NCI-H82 treated with DMSO at 0.1 percent for 48 hours (cell line): ENCODE data around the gene AP1S3.
"Not testable (repeated sequence)": the region's sequence is repeated elsewhere in the genome, so short reads cannot be mapped to it uniquely, and the experiment has no call there.

Experiments used
- DNase-seq: peaks from one replicate; lab custom pipeline; 2025; ENCODE audit not compliant: unreplicated experiment; lab: John Stamatoyannopoulos, UW

Gene AP1S3

DNA sequence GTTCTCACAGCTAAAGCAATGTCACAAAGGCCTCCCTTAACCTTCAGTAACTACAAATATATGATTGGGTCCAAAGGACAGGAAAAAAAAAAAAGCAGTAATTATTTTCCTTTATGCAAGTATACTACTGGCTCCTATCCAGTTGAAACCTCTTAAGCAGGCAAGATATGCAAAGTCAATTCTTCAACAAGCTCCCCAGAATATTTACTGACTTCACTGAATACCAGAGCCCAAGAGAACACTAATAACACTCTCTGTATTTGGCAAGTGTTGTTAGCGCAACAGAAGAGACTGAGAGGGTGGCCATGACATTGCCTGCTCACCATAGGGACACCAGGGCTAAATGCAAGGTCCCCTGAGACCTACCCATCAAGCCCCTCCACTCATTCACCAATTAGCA is 74.5 kb downstream of the AP1S3 start:
- DNase-seq = no peak

DNA sequence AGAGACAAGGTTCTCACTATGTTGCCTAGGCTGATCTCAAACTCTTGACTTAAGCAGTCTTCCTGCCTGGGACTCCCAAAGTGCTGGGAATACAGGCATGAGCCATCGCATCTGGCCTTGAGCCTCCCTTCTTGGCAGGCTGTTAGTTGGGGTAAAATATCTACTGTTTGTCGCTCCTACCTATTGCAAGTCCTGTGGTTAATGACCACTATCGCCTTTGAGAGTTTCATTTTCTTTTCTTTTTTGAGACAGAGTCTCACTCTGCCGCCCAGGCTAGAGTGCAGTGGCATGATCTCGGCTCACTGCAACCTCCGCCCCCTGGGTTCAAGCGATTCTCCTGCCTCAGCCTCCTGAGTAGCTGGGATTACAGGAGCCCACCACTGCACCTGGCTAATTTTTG is 75.6 kb downstream of the AP1S3 start:
- not testable (repeated sequence) for DNase-seq

DNA sequence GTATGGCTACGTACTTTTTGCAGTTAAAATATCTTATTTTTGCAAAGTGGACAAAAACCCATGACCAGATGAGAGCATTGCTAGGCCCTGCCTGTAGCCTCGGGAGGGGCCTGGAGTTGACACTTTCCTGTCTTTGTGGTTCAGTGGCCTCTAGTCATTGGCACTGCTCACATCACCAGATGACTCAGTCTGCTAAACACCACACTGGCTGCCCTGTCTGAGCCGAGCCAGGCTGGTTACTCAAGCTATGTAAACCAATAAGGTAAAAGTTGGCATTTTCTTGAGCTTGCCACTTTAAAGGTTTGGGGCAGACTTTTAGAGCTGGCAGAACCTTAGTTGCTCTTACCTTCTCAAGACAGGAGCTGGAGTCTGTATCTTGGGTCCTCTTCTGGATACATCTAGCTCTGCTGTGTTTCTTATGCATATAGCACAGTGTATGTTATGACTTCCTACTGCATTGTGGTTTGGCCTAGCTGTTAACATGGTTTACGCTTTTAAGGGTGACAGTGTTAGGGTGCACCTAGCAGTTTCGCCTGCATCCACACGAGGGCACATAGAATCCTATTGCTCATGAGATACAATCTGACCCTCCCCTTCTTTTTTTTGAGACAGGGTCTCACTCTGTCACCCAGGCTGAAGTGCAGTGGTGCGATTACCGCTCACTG is 76.4 kb downstream of the AP1S3 start:
- no peak for DNase-seq

DNA sequence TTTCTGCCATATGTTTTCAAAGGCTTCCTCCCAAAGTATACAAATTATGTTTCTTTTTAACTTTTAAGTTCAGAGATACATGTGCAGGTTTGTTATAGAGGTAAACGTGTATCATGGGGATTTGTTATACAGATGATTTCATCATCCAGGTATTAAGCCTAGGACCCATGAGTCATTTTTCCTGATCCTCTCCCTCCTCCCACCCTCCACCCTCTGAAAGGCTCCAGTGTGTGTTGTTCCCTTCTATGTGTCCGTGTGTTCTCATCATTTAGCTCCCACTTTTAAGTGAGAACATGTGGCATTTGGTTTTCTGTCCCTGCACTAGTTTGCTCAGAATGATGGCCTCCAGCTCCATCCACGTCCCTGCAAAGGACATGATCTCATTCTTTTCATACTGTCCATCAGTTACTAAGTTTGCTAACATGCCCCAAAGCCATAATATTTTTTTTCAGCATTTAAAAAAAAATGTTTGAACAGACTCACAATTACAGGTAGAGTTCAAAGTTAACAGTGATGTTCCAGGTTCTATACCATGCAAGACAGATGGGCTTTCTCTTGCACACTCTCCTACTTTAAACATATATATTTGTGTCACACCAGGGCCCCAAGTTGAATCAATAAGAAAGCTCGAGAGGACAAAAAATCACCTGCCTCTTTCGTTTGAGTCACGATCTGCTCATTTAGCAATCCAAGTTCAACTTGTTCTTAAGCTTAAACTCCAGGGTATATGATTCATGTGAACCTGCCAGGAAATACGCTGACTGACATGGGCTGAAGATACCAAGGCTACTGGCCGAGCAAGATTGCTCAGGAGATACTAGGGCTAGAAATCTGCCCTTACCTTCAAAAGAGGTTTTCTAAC is 77.6 kb downstream of the AP1S3 start:
- DNase-seq = no peak

DNA sequence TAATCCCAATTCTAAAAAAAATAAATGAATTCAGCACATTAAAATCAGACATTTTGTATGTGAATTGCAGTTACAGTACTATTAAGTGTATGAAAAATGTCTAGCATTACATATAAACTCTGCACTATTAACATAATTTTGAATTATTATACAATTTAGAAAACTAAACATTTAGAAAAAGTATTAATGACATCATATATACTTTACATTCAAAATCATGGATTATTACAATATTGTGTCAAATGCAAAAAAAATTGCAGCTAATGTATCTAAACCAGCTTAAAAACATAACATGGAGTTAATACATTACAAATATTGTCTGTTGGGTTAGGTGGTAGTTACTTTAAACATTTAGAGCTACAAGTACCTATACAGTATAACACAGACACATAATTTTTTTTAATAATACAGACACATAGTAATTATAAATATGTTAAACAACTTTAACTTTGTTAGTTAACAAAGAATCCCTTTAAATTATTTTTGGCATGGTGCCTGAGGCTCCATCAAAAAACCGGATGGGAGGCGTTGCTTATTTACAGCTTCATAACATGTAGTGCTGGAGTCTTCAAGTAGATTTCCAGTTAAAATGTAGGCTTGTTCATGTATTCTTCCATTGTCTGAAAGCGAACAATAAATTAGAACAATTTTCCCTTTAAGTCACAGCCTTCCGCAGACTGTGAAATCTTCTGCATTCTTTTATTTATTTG is 79.1 kb downstream of the AP1S3 start:
- no peak for DNase-seq

DNA sequence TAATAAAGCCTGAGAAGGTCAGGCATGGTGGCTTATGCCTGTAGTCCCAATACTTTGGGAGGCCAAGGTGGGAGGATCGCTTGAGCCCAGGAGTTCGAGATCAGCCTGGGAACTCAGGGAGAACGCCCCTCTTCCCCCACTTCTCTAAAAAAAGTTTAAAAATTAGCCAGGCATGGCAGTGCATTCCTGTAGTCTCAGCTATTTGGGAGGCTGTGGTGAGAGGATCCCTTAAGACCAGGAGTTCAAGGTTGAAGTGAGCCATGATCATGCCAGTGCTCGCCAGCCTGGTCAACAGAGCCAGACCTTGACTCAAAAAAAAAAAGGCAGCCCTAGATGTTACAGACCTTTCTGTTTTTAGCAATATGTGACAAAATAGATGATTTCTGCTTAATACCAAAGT is 83.4 kb downstream of the AP1S3 start:
- no peak for DNase-seq

DNA sequence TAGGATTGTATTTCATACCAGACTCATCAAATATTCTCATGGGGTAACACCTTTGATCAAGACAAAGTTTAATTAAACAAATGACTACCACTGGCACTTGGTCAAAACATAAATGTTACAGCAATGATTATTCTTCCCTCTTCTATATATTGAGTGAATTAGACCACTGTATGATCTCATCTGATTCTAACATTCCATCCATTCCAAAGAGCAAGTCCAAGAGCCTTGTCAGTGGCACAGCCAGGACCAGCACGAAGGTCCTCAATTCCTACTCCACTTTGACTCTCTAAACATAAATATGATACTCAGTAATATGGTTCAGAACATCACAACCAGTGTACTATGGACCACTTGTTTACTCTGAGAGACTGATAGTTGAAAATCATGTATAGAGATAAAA is 86.4 kb downstream of the AP1S3 start:
- DNase-seq = no peak

DNA sequence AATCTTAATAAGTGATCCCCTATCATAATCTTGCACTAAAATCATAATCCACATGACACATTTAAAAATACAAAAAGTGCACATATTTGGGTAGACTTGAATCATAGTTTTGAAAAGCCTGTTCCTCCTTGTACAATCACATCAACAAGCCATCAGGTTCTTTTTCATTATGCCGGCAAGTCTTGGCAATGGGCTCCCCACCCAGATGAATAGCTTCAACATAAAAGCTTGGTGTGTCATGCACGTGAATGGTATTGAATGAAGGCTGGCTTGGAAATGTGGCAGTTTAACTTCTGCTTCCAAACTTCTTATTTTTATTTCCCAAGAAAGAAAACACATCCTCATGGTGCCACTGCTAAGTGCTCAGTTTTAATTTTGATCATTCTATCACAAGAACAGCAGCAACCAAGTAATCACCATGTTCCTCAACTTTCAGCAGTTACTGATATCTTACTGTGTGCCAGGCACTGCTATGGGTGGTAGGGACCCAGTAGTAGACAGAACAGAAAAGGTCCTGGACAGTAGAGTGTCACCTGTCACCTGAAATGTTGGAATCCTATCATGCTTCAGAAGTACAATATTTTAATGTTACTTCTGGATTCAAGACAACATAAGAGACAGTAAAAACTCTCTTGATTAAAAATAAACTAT is 89.9 kb downstream of the AP1S3 start:
- DNase-seq = no peak

DNA sequence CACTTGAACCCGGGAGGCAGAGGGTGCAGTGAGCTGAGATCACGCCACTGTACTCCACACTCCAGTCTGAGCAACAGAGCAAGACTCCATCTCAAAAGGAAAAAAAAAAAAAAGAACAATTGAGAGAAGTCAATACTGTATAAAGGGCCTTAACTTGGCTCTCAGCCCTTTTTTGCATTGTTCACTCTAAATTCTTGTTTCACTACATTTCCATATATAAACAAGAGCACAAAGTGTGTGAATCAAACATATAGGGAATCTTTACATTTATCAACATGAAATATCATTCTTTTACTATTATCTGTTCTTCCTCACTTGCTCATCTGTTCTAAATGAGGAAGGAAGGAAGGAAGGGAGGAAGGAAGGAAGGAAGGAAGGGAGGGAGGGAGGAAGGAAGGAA is 90.8 kb downstream of the AP1S3 start:
- no peak for DNase-seq

DNA sequence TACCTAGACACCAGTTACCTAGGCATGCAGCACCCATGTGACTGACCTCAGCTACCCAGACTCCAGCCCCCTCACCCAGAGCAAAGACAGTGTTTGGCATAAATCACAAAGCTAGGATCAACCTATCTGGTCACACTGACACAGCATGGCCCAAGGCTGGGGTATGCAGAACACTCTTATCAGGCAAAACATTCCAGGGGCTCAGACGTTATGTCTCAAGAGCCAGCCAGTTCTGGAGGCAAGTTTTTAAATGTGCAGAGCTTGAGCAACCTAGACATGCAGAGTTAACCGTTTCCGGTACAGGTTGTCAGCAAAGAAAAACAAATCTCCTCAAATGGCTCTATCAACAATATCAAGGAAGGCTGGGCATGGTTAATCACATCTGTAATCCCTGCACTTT is 92.8 kb downstream of the AP1S3 start:
- no peak for DNase-seq

DNA sequence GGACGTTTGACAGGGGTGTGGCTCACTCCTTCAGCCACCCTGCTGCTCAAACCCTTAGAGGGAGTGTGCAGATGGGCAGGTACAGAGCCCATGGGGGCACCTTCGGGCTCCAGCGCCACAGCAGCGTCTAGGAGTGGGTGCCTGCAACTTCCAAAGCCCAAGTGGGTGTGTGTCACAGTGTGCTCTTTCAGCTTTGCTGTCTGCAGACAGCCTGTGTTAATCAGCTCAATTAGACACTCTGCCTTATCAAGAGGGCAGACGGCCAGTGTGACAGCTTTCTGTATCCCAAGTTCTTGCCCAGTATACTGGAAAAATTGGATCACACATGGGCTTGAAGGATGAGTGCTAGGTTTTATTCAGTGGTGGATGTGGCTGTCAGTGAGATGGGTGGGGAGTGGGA is 96.7 kb downstream of the AP1S3 start:
- DNase-seq = no peak

DNA sequence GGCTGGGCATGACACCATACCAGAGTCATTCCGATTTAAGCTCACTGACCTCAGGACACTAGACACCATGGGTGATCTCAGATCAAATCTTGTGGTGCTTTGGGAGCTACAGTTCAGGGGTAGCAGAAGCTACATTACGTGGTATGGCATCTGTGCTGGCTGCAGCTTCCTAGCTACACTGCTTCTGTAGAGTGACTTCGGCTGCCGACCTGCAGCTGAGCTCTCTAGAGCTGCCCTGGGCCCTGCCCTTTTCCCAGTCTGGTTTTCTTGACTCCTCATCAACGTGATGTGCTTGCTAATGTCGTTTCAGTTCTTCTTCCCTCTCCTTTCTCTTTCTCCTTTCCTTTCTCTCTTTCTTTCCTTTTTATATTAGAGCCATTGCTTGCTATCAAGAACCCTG is 100.2 kb downstream of the AP1S3 start:
- DNase-seq = no peak

DNA sequence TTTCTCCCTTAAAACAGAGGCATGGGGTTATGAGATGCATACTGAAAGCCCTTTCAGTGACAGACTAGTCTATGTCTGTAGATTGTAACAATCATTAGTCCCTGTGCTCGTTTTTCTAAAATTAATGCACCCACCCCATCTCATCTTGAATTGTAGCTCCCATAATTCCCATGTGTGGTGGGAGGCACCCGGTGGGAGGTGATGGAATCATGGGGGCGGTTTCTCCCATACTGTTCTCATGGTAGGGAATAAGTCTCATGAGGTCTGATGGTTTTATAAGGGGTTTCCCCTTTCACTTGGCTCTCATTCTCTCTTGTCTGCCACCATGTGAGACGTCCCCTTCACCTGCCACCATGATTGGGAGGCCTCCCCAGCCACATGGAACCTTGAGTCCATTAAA is 100.9 kb downstream of the AP1S3 start:
- no peak for DNase-seq

DNA sequence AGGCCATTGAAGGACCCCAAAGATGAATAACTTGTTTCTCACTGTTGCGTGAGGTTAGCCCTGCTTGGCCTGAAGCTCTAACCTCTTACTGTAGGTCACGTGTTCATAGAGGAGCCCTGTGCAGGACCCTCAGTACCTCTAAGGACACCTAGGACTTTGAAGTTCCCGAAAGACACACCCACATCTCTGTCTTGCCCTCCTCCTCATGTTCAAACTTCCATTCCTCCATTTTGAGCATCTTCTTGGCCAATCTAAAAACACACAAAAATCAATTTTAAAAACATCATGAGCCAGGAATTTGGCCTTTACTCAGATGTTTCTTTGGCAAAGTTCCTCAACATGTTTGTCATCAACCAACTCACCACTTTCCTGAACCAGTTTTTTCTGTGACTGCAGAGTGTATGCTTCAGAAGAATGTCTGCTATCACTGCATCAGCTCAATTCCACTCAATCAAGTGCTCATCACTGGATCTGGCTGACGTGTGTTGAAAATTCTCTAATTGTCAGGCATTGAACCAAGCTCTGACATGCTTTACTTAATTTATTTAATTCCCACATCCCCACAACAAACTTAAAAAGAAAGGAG is 101.6 kb downstream of the AP1S3 start:
- no peak for DNase-seq

DNA sequence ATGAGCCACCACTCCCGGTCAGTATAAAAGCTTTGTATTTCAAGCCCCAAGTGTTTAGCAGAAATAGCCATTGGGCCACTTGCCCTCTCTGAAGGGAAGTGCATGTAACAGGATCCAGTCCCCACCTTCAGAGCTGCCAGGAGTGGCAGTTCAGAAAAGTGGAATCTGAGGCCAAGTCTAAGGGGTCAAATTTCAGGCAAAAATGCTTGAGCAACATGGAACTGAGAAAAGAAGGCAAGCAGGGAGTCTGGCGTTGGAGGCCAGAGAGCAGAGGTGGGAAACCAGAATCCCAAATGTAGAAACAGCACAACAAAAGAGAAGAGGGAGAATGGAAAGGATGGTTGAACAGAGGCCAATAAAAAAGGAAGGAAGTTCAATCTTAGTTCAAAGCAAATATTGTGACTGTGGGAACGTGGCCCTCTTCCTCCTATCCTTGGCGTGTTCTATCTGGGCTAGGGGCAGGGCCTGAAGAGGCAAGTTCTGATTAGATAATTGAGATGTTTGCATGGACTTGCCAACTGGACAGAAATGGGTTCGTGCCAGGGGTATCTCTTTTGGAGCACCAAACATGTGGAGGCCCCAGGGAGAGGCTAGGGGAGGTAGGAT is 102.2 kb downstream of the AP1S3 start:
- no peak for DNase-seq

DNA sequence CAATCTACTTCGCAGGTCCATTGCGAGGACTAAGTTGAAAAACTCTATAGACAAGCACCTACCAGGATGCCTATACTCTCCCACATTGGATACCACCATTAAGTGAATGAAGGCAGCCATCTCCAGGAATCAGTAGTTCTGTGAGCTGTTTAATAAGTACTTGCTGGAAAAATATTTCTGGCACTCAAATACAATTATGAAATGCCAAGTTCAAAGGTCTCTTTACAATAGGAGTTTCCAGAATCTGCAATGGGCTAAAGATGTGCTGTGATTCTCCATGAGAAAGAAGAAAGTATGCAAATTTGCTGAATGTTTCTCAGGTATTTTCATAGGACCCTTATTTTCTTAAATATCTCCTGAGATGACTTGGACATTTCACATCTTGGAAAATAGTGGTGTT is 103.0 kb downstream of the AP1S3 start:
- DNase-seq = no peak

DNA sequence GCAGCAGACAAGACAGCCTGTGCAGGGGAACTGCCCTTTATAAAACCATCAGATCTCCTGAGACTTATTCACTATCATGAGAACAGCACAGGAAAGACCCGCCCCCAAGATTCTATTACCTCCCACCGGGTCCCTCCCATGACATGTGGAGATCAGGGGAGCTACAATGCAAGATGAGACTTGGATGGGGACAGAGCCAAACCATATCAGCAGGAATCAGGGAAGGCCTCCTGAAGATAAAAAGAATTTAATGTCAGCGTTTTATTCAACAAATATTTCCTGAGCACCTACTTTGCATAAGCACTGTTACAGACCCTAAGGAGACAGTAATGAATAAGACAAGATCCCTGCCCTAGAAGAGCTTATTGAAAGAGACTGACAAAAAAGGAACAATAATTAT is 105.0 kb downstream of the AP1S3 start:
- no peak for DNase-seq

DNA sequence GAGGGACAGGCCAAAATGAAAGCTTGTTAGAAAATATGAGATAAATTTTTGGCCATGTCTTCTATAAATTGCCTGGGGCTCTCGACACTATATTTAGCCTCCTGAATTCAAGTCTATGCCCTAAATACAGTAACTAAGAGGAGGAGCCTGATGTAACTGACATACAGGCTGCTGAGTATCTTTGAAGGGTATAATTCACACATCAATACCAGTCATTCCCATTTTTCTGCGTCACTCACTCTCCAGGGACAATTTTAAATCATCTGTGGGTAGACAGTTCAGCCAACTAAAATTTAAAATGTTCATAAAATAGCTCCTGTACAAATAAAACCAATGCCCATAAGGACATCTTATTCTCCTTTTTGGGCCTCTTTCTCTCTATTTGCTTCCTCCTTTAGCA is 105.9 kb downstream of the AP1S3 start:
- no peak for DNase-seq

DNA sequence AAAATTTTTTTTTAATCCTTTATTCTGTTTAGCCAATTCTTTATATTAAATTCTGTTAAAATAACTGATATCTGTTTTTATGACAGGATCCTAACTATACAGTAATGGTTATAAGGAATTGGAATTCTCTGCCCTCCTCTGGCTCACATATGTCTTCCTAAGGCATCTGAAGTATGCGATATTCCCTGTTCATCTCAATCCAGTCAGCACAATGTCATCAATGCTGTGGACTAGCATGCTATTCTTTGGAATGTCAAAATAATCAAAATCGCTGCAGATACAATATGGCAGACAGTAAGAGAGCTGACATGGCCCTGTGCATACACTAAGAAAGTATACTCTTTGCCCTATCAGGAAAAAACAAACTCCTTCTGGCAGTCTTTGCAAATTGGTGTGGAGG is 107.6 kb downstream of the AP1S3 start:
- DNase-seq = no peak

DNA sequence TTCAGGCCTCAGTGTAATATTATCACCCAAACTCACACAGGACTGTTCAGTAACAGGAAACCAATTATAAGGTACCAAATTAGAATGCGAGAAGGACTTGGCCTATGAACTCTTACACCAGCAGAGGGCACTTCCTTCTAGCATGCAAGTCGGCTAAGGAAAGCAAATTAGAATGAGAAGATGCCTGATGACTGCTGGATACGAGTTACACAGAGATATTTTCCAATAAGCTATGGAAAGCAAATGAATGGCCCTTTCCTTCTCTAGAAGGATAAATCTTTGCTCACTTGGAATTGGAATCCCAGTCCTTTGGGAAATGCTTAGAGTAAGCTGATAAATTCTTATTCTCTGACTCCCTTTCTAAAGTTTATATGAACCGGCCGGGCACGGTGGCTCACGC is 109.8 kb downstream of the AP1S3 start:
- DNase-seq = peak; percentile 55
